SK-N-MC (cell line): ENCODE data around the gene CALML3.

Experiments used
- DNase-seq: peaks from one replicate; pipeline ENCODE4 v3.0.0-alpha.2; 2011; ENCODE audit warnings: low read depth, low spot score
- H3K27ac ChIP-seq: fragments of 200-600 bp; sonication (generic); 2 replicates; pipeline ENCODE4 v1.5.1; 2016; ENCODE audit warnings: mixed run types
- H3K36me3 ChIP-seq: fragments of 200-600 bp; sonication (generic); 2 replicates; pipeline ENCODE4 v1.6.1; 2017; ENCODE audit warnings: antibody characterized with exemption, low read length, mixed read lengths; ENCODE audit not compliant: insufficient read depth
- H3K4me3 ChIP-seq: fragments of 200-600 bp; sonication (generic); 2 replicates; pipeline ENCODE4 v1.5.1; 2016
- H3K9ac ChIP-seq: fragments of 200-600 bp; sonication (generic); 2 replicates; pipeline ENCODE4 v1.8.0; 2017; ENCODE audit warnings: mixed run types, mixed read lengths; ENCODE audit not compliant: insufficient read length
- H3K9me3 ChIP-seq: fragments of 200-600 bp; sonication (generic); 2 replicates; pipeline ENCODE4 v1.6.1; 2017; ENCODE audit warnings: low read depth, mild to moderate bottlenecking, antibody characterized with exemption, low read length, moderate library complexity, mixed read lengths
- EZH2 ChIP-seq: fragments of 200-600 bp; sonication (generic); IDR thresholded peaks from one replicate; pipeline ENCODE4 v1.6.1; 2017; ENCODE audit warnings: antibody characterized with exemption
- FOXP2 ChIP-seq: optimal IDR thresholded peaks from 2 replicates; pipeline ENCODE3; 2011; ENCODE audit warnings: mild to moderate bottlenecking, moderate library complexity; ENCODE audit not compliant: insufficient read depth; ENCODE audit errors: extremely low read length, control extremely low read depth
- POLR2AphosphoS5 ChIP-seq: IDR thresholded peaks from 2 replicates; pipeline ENCODE4 v1.6.1; 2012; ENCODE audit warnings: mild to moderate bottlenecking, low read depth, low read length, borderline replicate concordance

CALML3 gene

GRCh38 chr10:5508161-5508604 is 16.6 kb upstream of the CALML3 start:
- Histone ChIP-seq H3K9me3 (no peaks in the 10 kb centered on the region), H3K4me3 (no peak overlapping the region), H3K27ac (no peak overlapping the region), H3K9ac (no peak overlapping the region), H3K36me3 (no peaks in the 10 kb centered on the region)
- TF ChIP-seq FOXP2 (no peak), EZH2 (no peak), POLR2AphosphoS5 (no peak)
- no peak for DNase-seq

- H3K27ac ChIP-seq, result no peak overlapping the region
- DNase-seq, result no peak
- H3K4me3 ChIP-seq, result no peak overlapping the region
- H3K9me3 ChIP-seq, result no peaks in the 10 kb centered on the region
- TF ChIP-seq POLR2AphosphoS5, result no peak
- TF ChIP-seq FOXP2, result no peak
- TF ChIP-seq EZH2, result no peak
- H3K36me3 ChIP-seq, result no peaks in the 10 kb centered on the region
- no peak overlapping the region for H3K9ac ChIP-seq
Measured at GRCh38 chr10:5508786-5509185, 16.0 kb upstream of the CALML3 start.

GRCh38 chr10:5509236-5509635 is 15.5 kb upstream of the CALML3 start:
- Histone ChIP-seq H3K36me3 (no peaks in the 10 kb centered on the region), H3K4me3 (no peak overlapping the region), H3K9me3 (no peaks in the 10 kb centered on the region), H3K9ac (no peak overlapping the region), H3K27ac (no peak overlapping the region)
- TF ChIP-seq EZH2 (no peak), FOXP2 (no peak), POLR2AphosphoS5 (no peak)
- DNase-seq, result no peak

GRCh38 chr10:5509691-5510090 is 15.1 kb upstream of the CALML3 start:
- H3K27ac ChIP-seq, result no peak overlapping the region
- H3K36me3 ChIP-seq, result no peaks in the 10 kb centered on the region
- TF ChIP-seq POLR2AphosphoS5 (no peak), FOXP2 (no peak), EZH2 (no peak)
- H3K9me3 ChIP-seq, result no peaks in the 10 kb centered on the region
- no peak overlapping the region for H3K9ac ChIP-seq
- no peak overlapping the region for H3K4me3 ChIP-seq
- no peak for DNase-seq

GRCh38 chr10:5510281-5511072 is 14.3 kb upstream of the CALML3 start:
- no peak for DNase-seq
- Histone ChIP-seq H3K27ac (no peak overlapping the region), H3K9me3 (no peaks in the 10 kb centered on the region), H3K4me3 (no peak overlapping the region), H3K36me3 (no peaks in the 10 kb centered on the region), H3K9ac (no peak overlapping the region)
- no peak for TF ChIP-seq FOXP2
- TF ChIP-seq POLR2AphosphoS5, result no peak
- no peak for TF ChIP-seq EZH2

- no peak for DNase-seq
- TF ChIP-seq FOXP2 (no peak), EZH2 (no peak), POLR2AphosphoS5 (no peak)
- no peaks in the 10 kb centered on the region for H3K9me3 ChIP-seq
- no peak overlapping the region for H3K9ac ChIP-seq
- no peak overlapping the region for H3K4me3 ChIP-seq
- no peak overlapping the region for H3K27ac ChIP-seq
- no peaks in the 10 kb centered on the region for H3K36me3 ChIP-seq
Measured at GRCh38 chr10:5511231-5511884, 13.4 kb upstream of the CALML3 start.

- no peaks in the 10 kb centered on the region for H3K9me3 ChIP-seq
- DNase-seq, result no peak
- no peak for TF ChIP-seq EZH2
- H3K36me3 ChIP-seq, result no peaks in the 10 kb centered on the region
- no peak overlapping the region for H3K9ac ChIP-seq
- no peak overlapping the region for H3K27ac ChIP-seq
- H3K4me3 ChIP-seq, result no peak overlapping the region
Measured at GRCh38 chr10:5511885-5512280, 12.9 kb upstream of the CALML3 start.

GRCh38 chr10:5512331-5512730 is 12.4 kb upstream of the CALML3 start:
- Histone ChIP-seq H3K4me3 (no peak overlapping the region), H3K27ac (no peak overlapping the region), H3K9ac (no peak overlapping the region), H3K36me3 (no peaks in the 10 kb centered on the region), H3K9me3 (no peaks in the 10 kb centered on the region)
- no peak for DNase-seq
- TF ChIP-seq EZH2, result no peak
